CD14-positive monocyte (primary cell): ENCODE data around the gene IDS. TPM values are rescaled to one million over a fixed set of nuclear protein-coding genes. Genes with fewer than 3 reads are reported as not detected.
"Not testable (repeated sequence)": the region's sequence is repeated elsewhere in the genome, so short reads cannot be mapped to it uniquely, and the experiment has no call there.

Experiments used
- DNase-seq, 3 donors: peaks; one replicate each; pipeline ENCODE4 v3.0.0-alpha.2; 2011 to 2022
- H2AFZ ChIP-seq: 2 replicates; pipeline ENCODE4 v1.6.0; 2012; ENCODE audit warnings: mild to moderate bottlenecking, low read depth, low read length, inconsistent platforms; ENCODE audit not compliant: insufficient read depth, poor library complexity, severe bottlenecking
- H3K27ac ChIP-seq, 2 donors: 1 replicate in 1 of 2; 2 replicates in 1 of 2; pipeline ENCODE4 v1.5.1; 2012 to 2013; ENCODE audit warnings: low read length in 2 of 2, control low read depth in 1 of 2, inconsistent platforms in 1 of 2, low read depth in 1 of 2, mild to moderate bottlenecking in 1 of 2
- H3K27me3 ChIP-seq, 2 donors: one replicate each; pipeline versions ENCODE4 v1.6.0 to v1.6.1; 2011 to 2013; ENCODE audit warnings: low read length in 2 of 2; ENCODE audit not compliant: control insufficient read depth in 2 of 2, insufficient read depth in 2 of 2
- H3K36me3 ChIP-seq, 2 donors: replicated peaks in 1 of 2; 1 replicate in 1 of 2; 2 replicates in 1 of 2; pipeline versions ENCODE4 v1.5.1 to v1.6.1; 2012 to 2013; ENCODE audit warnings: low read length in 2 of 2, control low read depth in 1 of 2, inconsistent platforms in 1 of 2, mild to moderate bottlenecking in 1 of 2; ENCODE audit not compliant: insufficient read depth in 2 of 2, control insufficient read depth in 1 of 2
- H3K4me1 ChIP-seq, 2 donors: 1 replicate in 1 of 2; 2 replicates in 1 of 2; pipeline versions ENCODE4 v1.5.1 to v1.6.1; 2012 to 2013; ENCODE audit warnings: low read length in 2 of 2, control low read depth in 1 of 2, inconsistent platforms in 1 of 2, mild to moderate bottlenecking in 1 of 2, moderate library complexity in 1 of 2; ENCODE audit not compliant: insufficient read depth in 2 of 2, control insufficient read depth in 1 of 2
- H3K4me2 ChIP-seq: replicated peaks from 2 replicates; pipeline ENCODE3; 2012; ENCODE audit warnings: low read length, moderate library complexity, mild to moderate bottlenecking; ENCODE audit not compliant: poor library complexity, severe bottlenecking; ENCODE audit errors: extremely low read depth
- H3K4me3 ChIP-seq, 3 experiments: fragments of 200-600 bp in 1 of 3; sonication (generic) in 1 of 3; replicated peaks in 1 of 3; 1 replicate in 2 of 3; 2 replicates in 1 of 3; pipeline ENCODE4 v1.5.1; 2011 to 2013; ENCODE audit warnings: low read length in 3 of 3, mild to moderate bottlenecking in 3 of 3, control low read depth in 2 of 3, low read depth in 2 of 3, inconsistent platforms in 1 of 3, moderate library complexity in 1 of 3
- H3K79me2 ChIP-seq: 2 replicates; pipeline ENCODE4 v1.6.0; 2012; ENCODE audit warnings: mild to moderate bottlenecking, control low read depth, inconsistent platforms, low read length, moderate library complexity; ENCODE audit not compliant: insufficient read depth
- H3K9ac ChIP-seq: 2 replicates; pipeline ENCODE4 v1.6.0; 2017; ENCODE audit warnings: low read length, mild to moderate bottlenecking; ENCODE audit not compliant: insufficient read depth, poor library complexity, severe bottlenecking
- H3K9me3 ChIP-seq, 2 donors: replicated peaks in 1 of 2; 1 replicate in 1 of 2; 2 replicates in 1 of 2; pipeline versions ENCODE4 v1.5.1 to v1.6.1; 2012 to 2013; ENCODE audit warnings: low read length in 2 of 2, control low read depth in 1 of 2; ENCODE audit not compliant: control insufficient read depth in 1 of 2, insufficient read depth in 1 of 2
- H4K20me1 ChIP-seq: 2 replicates; pipeline ENCODE4 v1.6.0; 2012; ENCODE audit warnings: mild to moderate bottlenecking, low read length, control low read depth, moderate library complexity; ENCODE audit not compliant: insufficient read depth
- H3K27ac Mint-ChIP-seq, 7 donors: one replicate each; pipeline ENCODE4 v1.8.0; 2020; ENCODE audit warnings: mild to moderate bottlenecking in 7 of 7, mixed read lengths in 7 of 7, moderate library complexity in 6 of 7, inconsistent platforms in 2 of 7
- H3K27me3 Mint-ChIP-seq, 3 donors: one replicate each; pipeline ENCODE4 v1.8.0; 2021 to 2022; ENCODE audit warnings: low read depth in 3 of 3, mild to moderate bottlenecking in 3 of 3, mixed read lengths in 3 of 3, moderate library complexity in 3 of 3, inconsistent platforms in 1 of 3
- H3K36me3 Mint-ChIP-seq, 2 donors: one replicate each; pipeline ENCODE4 v1.8.0; 2020; ENCODE audit warnings: mixed read lengths in 2 of 2, inconsistent platforms in 1 of 2, mild to moderate bottlenecking in 1 of 2
- H3K4me1 Mint-ChIP-seq: one replicate; pipeline ENCODE4 v1.8.0; 2020; ENCODE audit warnings: mild to moderate bottlenecking, mixed read lengths
- H3K4me3 Mint-ChIP-seq, 2 donors: one replicate each; pipeline ENCODE4 v1.8.0; 2020; ENCODE audit warnings: mild to moderate bottlenecking in 2 of 2, mixed read lengths in 2 of 2, moderate library complexity in 1 of 2
- H3K9me3 Mint-ChIP-seq, 7 donors: one replicate each; pipeline ENCODE4 v1.8.0; 2020 to 2022; ENCODE audit warnings: mixed read lengths in 7 of 7, mild to moderate bottlenecking in 6 of 7, moderate library complexity in 6 of 7, inconsistent platforms in 2 of 7
- CTCF ChIP-seq: fragments of 200-600 bp; IDR thresholded peaks from one replicate; pipeline ENCODE4 v1.8.0; 2022; ENCODE audit warnings: antibody characterized with exemption, mild to moderate bottlenecking
- WGBS: methylation state at CpG from one replicate; pipeline ENCODE4 v1.1.5; 2013; ENCODE audit warnings: missing lambda C conversion rate; ENCODE audit not compliant: insufficient coverage; 5-methylcytosine and 5-hydroxymethylcytosine counted together
- intact Hi-C, 2 donors: fragments of 100-400 bp; cut with micrococcal nuclease; formaldehyde crosslinking; loops; one replicate each; pipeline versions ENCODE4 v1.15.0 to v1.15.1; 2023
- polyA plus RNA-seq, 3 donors: library from polyadenylated mRNA; depleted of rRNA in 1 of 3; unstranded in 2 of 3; stranded (reverse) in 1 of 3; fragments of 300-500 nt in 2 of 3; fragments of >200 nt in 1 of 3; fragmentation: Illumina TruSeq in 2 of 3; gene quantifications; 1 replicate in 2 of 3; 2 replicates in 1 of 3; pipeline ENCODE4 v1.2.3, GENCODE V29; 2012 to 2021

Gene IDS
- polyA plus RNA-seq, 3 donors = 79.5 to 113 (median 94.3) TPM

GRCh38 chrX:149488008-149488407 lies 17.1 kb downstream of the IDS start:
- H3K4me3 Mint-ChIP-seq, H3K4me2 ChIP-seq, H3K9ac ChIP-seq, H3K9me3 ChIP-seq, DNase-seq, H3K4me3 ChIP-seq, H3K9me3 Mint-ChIP-seq, intact Hi-C loops, H3K27me3 ChIP-seq, H2AFZ ChIP-seq, H3K27ac Mint-ChIP-seq, H3K4me1 ChIP-seq, H3K79me2 ChIP-seq, H3K4me1 Mint-ChIP-seq, H3K27ac ChIP-seq, H3K27me3 Mint-ChIP-seq: not testable (repeated sequence)
- peaks cover 48 to 60% of the 10 kb centered on the region in 2 donors for H3K36me3 Mint-ChIP-seq
- WGBS = no CpG with 5 or more reads among the region's 9 CpGs
- peaks cover 75 to 91% of the 10 kb centered on the region in 2 donors for H3K36me3 ChIP-seq
- peaks cover 19% of the 10 kb centered on the region for H4K20me1 ChIP-seq

GRCh38 chrX:149487292-149487691 lies 17.8 kb downstream of the IDS start:
- TF ChIP-seq CTCF = peak; percentile 11
- no peak overlapping the region for H3K4me3 Mint-ChIP-seq
- H3K9me3 Mint-ChIP-seq = peaks cover 0 to 1% (median 0%) of the 10 kb centered on the region in 7 donors
- peaks cover 0 to 2% (median 0%) of the 10 kb centered on the region in 3 donors for H3K27me3 Mint-ChIP-seq
- Histone ChIP-seq H3K4me3 (no peak overlapping the region), H3K27ac (no peak overlapping the region), H3K27me3 (no peaks in the 10 kb centered on the region), H2AFZ (no peak overlapping the region), H3K4me2 (no peak overlapping the region), H3K36me3 (peaks cover 72 to 91% of the 10 kb centered on the region in 2 donors), H3K9me3 (no peaks in the 10 kb centered on the region), H3K9ac (no peak overlapping the region), H3K79me2 (no peaks in the 10 kb centered on the region), H4K20me1 (peaks cover 12% of the 10 kb centered on the region), H3K4me1 (no peaks in the 10 kb centered on the region)
- DNase-seq = no peak
- H3K36me3 Mint-ChIP-seq = peaks cover 54 to 65% of the 10 kb centered on the region in 2 donors
- intact Hi-C loops = no loop called here
- no peaks in the 10 kb centered on the region for H3K4me1 Mint-ChIP-seq
- H3K27ac Mint-ChIP-seq = no peak overlapping the region
- no CpG with 5 or more reads among the region's 6 CpGs for WGBS
